NCI-H146 treated with DMSO at 0.1 percent for 48 hours (cell line): ENCODE measurements around the gene PDLIM5.
"Not testable (repeated sequence)": the region's sequence is repeated elsewhere in the genome, so short reads cannot be mapped to it uniquely, and the experiment has no call there.

ENCODE experiments used
- DNase-seq: peaks from one replicate; lab custom pipeline; 2025; ENCODE audit not compliant: unreplicated experiment; lab: John Stamatoyannopoulos, UW

The PDLIM5 gene

DNA sequence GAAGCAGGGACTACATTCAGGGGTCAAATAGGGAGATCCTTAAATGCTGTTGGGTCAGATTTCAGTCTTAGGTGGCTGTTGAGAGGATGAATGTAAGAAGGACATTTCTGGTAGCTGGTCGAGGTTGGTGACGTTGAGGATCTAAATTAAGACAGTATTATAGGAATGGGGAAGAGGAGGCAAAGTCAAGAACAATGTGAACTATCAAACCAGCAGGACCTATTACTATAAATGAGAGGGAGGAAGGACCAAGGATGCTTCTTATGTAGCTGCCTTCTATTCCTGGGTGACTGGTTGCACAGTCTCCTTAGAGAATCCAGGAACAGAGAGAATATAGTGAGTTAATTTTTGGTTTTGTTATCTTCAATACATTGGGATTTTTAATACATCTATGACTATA lies 187.6 kb downstream of the PDLIM5 start:
- no peak for DNase-seq

DNA sequence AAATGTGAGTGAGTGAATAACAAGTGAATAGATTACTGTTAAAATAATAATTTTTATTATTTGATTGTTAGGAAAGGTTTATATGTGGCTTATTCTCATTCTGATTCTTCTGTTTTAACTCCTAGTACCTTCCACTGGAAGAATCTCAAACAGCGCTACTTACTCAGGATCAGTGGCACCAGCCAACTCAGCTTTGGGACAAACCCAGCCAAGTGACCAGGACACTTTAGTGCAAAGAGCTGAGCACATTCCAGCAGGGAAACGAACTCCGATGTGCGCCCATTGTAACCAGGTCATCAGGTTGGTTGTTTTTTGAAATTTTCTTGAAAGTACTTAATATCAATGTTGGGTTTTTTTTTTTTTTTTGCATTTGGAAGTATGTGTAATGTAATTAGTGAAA lies 188.4 kb downstream of the PDLIM5 start:
- no peak for DNase-seq

DNA sequence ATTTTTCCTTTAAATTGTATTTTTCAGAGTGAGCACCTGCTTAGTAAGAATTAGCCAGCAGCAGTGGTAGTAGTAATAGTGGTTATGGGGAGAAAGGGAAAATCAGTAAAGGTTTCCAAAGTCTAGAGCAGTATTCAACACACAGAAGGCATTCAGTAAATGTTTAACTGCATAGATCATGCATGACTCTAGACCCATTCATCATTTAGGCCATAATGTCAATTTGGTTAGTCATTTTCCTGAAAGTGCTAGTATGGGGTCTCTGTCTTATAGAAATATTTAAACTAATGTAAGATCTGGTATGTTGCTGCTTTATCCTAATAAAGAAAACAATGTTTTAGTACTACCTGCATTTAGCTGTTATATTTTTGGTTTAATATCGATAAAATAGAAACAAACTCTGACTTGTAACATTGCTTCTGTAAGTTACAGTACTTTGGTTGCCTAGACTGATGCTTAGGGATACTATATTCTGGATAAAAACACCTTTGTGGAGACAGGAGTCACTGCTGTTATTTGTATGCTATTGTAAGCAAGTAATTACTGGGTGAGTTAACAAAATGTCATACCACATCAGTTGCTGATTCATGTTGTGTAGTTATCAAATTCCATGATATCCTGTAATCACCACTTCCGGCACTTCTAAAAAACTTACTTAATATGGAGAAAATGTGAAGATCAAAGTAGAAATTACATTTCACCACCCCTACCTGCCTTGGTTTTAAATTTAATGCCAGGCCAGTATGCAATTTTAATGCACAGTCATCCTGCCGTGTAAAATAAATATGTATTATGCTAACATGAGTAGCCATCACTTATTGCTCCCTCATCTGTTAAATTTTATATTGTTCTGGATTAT lies 190.2 kb downstream of the PDLIM5 start:
- no peak for DNase-seq

DNA sequence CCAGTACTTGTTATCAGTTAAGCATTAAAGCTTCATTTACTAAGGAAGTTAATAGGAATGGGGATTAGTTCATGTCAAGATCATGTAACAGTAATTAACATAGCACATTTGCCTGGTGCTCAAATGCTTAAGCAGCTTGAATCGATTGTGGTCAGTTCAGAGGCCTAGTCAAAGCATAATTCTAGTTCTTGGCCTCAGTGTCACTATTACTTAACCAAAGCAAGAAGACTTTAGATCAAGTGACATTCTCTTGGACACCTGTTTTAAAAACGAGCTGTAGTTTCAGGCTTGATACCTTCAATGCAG lies 190.8 kb downstream of the PDLIM5 start:
- no peak for DNase-seq

GRCh38 chr4:94648699-94649098 lies 197.0 kb downstream of the PDLIM5 start:
- no peak for DNase-seq

- no peak for DNase-seq
Observed at GRCh38 chr4:94649381-94650133, 197.8 kb downstream of the PDLIM5 start.

DNA sequence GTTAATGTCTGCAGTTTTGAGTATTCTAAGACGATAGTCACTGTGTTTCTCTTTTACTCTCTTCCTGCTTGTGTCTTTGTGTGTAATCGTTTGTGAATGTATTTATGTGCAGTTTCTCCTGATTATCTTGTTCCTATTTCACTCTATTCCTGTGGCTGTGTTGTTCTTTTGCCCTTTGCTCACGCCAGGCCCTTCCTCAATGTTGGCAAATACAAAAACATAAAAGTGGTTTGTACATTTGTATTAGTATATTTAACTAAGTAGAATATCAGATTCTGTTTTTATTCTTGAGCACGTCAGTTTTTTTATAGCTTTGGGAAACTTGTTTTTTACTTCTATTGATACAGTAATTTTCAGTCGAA lies 198.4 kb downstream of the PDLIM5 start:
- no peak for DNase-seq

GRCh38 chr4:94650690-94651089 lies 198.9 kb downstream of the PDLIM5 start:
- DNase-seq: no peak

- DNase-seq: no peak
Observed at GRCh38 chr4:94653095-94653649, 201.4 kb downstream of the PDLIM5 start.

DNA sequence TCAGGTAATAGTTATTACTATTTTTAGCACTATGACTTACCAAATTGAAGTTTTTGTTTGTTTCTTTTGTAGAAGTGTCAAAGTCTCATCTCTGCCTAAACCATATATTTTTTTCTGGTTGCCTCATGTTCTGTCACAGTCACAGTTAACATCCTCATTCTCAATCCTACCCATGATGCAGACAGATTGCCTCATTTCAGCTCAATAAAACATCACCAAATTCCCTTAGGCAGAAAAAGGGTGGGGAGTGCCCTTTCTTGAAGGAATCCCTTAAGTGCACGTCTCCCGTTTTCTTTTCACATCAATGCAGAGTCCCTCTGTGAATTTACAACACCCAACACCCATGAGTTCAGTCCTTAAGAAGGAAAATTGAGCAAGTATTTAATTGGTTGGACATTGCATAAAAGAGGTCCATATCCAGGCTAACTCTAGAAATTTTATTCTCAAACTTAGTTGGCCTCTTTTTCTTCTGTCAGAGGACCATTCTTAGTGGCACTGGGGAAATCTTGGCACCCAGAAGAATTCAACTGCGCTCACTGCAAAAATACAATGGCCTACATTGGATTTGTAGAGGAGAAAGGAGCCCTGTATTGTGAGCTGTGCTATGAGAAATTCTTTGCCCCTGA lies 202.4 kb downstream of the PDLIM5 start:
- DNase-seq: no peak

DNA sequence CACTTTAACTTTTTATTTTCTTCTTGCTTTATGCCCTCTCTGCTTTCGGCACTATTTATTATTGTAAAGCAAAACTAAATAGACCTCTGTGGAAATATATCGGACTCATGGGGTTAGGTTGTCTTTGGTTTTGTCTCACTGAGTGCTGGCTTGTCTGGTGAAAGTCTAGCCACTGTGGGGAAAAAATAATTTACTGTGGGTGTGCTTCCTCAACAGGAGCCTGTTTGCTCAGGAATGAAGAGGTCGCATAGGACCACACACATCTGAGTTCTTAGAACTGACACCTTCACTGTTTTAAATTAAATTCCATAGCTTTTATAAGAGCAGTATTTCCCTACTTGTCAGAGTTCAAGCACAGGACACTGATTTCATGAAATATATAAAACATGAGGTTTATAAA lies 203.0 kb downstream of the PDLIM5 start:
- DNase-seq: no peak

DNA sequence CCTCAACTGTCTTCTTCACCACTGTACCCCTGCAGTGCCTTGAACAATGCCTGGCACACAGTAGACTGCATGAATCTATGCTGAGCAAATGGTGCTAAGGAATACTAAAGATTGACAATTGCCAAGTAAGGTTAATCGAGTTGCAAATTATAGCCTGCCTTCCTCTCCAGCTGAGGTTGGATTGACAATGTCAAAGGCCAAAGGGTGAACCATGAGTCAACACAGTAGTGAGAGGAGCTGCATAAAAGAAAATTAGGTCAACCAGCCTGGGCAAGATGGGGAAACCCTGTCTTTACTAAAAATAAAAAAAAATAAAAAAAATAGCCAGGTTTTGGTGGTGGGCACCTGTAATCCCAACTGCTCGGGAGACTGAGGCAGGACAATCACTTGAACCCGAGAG lies 208.9 kb downstream of the PDLIM5 start:
- no peak for DNase-seq

DNA sequence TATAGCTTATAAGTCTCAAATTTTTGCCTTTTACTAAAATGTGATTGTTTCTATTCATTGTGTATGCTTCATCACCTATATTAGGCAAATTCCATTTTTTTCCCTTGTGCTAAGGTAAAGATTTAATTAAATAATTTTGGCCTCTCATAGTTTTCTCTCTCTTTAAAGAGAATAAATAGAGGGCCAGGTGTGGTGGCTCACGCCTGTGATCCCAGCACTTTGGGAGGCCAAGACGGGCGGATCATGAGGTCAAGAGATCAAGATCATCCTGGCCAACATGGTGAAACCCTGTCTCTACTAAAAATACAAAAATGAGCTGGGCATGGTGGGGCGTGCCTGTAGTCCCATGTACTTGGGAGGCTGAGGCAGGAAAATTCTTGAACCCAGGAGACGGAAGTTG lies 213.3 kb downstream of the PDLIM5 start:
- not testable (repeated sequence) for DNase-seq

DNA sequence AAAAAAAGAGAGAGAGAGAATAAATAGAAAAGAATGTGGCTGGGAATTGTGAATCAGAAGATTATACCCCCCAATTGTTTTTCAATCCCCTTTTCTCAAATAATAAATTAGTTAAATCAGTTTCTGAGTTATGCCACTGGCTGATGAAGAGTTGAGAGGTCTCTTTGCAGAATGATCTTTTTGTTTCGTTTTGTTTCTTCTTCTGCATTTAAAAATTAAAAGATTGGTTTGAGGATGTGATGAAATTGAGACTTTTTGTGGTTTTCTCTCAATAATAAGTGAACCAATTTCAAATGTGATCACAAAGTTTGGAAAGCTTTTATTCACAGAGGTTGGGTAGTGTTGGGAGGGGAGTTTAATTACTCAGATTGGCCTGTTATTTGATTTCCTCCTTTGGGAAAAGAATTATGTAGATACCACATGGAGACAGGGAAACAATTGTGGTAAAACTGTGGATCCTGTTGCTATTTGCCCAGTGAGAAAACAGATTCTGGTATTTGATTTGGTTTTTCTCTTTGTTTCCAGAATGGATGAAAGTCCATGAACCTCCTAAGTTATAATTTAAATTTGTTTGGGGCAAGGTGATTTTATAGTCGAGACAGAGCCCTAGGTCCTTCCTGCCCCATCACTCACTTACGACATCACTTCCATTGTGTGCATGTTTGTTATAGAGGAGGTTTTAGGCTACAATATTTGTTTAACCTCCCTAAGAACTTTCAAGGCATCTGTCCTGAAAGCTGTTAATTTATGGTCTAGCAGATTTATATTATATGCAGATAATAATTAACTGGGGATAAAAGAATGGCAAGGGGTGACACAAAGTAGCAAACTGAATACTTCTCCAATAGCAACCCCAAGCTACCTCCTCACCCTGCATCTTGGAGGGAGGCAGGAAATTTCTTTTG lies 214.0 kb downstream of the PDLIM5 start:
- no peak for DNase-seq

GRCh38 chr4:94668724-94669123 lies 217.0 kb downstream of the PDLIM5 start:
- no peak for DNase-seq

DNA sequence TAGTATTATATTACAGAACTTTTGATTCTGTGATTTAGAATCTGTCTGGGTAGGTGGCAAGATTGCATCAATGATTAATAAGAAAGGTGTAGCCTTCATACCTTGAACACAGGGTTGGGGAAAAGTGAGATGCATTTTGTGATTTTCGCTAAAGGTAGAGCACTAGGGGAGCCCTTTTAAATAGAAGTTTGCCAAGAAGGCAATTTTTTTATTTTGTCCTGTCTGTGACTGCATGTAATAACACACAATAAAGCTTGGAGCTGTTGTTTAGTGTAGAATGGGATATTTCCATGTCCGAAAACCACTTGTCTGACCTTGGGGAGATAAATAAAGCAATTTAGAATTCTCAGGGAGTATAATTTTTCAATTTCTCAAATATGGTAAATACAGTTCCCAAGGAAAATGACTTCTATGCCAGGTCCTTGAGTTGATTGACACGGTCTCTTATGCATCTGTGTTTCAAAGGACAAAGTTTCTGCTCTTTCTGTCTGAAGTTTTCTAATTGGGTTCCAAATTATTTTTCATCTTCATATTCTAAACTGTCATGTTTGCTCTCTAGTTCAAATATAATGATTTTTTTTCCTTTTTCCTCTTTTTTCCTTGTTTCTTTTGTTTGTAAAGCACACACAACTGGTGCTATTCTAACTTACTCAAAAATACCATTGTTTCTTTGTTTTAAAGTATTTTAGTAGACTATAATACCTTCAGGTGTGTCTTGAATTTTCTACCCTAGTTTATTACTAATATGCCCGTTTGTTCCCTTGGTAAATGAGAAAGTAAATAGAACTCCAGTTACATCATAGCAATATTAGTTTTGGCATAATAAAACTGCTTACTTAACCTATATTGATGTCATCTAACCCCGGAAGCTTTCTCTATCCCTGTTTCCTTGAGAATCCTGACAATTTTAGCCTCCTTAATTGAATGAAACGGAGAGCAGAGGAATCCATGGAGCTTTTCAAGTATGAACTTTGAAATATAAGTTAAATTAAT lies 218.2 kb downstream of the PDLIM5 start:
- DNase-seq: no peak

DNA sequence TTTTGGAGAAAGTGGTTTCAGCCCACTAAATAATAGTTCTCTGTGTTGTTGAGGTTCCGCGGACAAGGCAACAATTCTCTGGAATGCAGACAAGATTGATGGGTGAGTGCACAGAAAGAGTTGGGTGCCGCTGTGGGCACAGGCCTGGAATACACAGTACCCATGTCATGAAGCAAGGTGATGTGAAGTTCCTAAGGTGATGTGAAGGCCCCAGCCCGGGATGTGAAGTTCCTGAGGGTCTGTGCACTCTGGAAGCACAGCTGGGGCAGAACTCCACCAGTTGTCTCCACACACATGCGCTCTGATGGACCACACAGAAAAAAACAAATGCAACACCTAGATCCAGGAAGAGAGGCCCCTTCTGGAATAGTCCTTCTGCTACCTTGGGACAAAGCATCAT lies 219.4 kb downstream of the PDLIM5 start:
- no peak for DNase-seq

GRCh38 chr4:94673961-94674360 lies 222.2 kb downstream of the PDLIM5 start:
- DNase-seq: no peak

DNA sequence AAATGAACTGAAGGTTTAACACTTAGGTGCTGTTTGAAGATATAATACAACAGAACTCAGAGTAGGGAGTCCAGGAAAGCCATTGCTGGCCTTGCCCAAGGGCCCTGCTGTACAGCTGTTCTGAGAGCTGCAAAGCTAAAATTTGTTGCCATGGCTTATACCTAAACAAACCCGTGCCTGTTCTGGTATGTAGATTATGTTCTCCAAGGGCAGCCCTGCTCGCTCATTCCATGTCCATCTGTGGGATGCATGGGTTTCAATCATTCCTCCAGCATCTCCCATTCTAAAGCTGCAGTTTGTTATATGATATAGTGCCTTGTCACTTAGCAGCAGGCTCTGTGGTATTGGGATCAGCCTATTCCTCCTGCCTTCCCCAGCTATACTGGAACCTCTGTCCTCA lies 225.2 kb downstream of the PDLIM5 start:
- DNase-seq: no peak

- DNase-seq: no peak
Observed at GRCh38 chr4:94678896-94679295, 227.2 kb downstream of the PDLIM5 start.
